GM11168 (cell line): Measurements from ENCODE around the gene FOXE3.

Experiments used
- in situ Hi-C: fragments of 300-500 bp; cut with MboI; formaldehyde crosslinking; loops from one replicate; pipeline ENCODE4 v1.12.0; 2022; ENCODE audit warnings: low sequenced_read_pairs; ENCODE audit not compliant: unreplicated experiment

The FOXE3 gene

GRCh38 chr1:47415728-47416318 lies at the start of gene FOXE3:
TSS of gene FOXE3 (plus strand) at chr1:47416285. CDS start at chr1:47416316, 31 bp downstream.
- in situ Hi-C loops, result loop anchor here (25.0 kb wide), 1 partner anchor 229 kb away; the partner anchor contains the start of gene PDZK1IP1

- in situ Hi-C loops, result no loop called here
These were observed 48.4 kb upstream of the FOXE3 start for GRCh38 chr1:47367651-47368050.

DNA sequence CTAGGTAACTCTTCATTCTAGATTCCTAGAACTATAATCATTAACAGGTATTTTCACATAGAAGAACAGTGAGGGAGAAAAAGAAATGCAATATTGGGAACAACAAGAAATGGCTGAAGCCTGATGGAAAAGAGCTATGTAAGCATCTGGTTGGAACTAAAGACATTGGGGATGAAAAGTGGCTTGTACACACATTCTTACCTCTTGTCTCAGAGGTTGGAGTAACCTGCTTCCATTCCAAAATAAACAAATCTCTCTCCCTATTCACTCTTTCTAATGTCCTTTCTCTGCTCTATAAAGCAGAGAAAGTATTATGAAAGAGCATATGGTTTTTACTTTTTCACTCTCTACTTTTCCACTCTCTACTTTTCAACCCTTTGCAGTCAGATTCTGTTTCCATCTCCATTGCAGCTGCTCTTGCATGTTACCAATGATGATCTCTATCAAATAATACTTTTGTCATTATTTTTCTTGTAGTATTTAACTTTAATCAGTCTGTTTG lies 45.0 kb upstream of the FOXE3 start:
- in situ Hi-C loops, result no loop called here

DNA sequence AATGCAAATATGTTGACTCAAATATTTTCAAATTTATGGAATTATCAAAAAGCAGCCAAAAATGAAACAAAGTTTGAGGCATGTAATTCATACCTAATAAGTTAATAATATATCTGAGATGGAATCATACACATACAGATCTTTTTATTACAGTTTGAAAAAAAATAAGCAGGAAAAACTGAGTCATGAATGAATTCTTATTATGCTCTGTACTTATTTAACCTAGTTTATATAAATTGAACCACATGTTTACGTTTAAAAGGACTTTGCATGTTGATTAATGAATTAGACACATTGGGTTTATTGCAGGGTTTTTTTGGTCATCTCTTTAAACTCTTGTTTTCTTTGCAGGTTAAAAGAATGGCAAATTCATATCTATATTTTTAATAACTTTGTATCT lies 41.6 kb upstream of the FOXE3 start:
- in situ Hi-C loops, result no loop called here

- in situ Hi-C loops, result no loop called here
These were observed 37.9 kb upstream of the FOXE3 start for GRCh38 chr1:47378147-47378546.

DNA sequence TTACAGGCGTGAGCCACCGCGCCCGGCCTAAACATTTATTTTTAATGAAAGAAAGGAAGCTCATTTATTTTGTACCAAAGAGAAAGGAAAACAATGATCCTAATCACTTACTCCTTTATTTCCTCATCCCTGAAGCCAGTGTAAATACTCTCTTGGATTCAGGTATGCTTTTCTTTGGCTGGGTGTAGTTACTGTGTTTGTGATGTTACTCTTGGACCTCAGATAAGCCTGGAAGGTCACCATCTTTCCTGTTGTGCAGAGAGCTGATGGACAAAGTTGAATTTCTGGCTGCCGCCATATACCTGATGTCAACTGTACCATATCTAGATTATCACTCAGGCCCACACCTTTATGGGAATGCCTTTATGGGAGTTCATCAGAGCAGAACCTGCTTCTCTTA lies 35.4 kb upstream of the FOXE3 start:
- in situ Hi-C loops, result no loop called here

DNA sequence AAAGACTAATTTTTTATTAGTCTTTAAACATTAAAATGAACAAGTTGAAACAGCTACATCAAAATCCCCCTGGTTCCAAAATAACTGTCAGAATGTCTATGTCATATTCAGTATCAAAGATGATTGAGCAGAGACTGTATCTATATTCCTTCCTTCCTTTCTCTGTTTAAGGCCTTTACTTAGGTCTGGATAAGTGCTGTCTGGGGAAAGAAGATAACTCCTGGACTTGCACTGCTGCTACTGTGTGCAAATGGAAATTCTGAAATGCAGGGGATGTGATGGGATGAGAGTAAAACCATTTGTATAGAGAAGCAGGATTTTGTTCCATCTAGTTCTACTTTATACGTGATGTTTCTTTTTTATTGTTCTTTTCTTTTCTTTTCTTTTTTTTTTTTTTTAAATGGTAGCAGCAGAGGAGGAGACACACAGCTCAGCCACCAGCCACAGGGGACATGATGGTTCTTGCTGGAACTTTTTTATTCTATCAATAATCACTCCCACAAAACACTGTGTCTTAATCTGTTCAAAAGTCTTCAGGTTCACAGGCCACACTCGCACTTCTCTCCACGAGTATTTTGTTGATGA lies 33.6 kb upstream of the FOXE3 start:
- in situ Hi-C loops, result no loop called here

GRCh38 chr1:47384083-47384482 lies 32.0 kb upstream of the FOXE3 start:
- in situ Hi-C loops, result no loop called here

DNA sequence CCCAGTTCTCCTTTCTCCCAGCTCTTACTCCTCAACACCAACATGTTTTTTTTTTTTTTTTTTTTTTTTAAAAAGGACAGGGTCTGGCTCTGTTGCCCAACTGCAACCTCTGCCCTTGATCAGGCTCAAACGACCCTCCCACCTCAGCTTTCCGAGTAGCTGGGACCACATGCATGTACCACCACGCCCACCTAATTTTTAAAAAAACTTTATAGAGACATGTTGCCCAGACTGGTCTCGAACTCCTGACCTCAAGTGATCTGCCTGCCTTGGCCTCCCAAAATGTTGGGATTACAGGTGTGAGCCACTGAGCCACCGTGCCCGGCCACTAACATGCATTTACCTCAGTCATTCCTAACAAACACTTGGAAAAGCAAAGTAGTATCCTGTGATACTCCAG lies 31.1 kb upstream of the FOXE3 start:
- in situ Hi-C loops, result no loop called here

- in situ Hi-C loops, result no loop called here
These were observed 29.8 kb upstream of the FOXE3 start for GRCh38 chr1:47386268-47386667.

GRCh38 chr1:47388030-47388890 lies 27.8 kb upstream of the FOXE3 start:
- in situ Hi-C loops, result no loop called here

DNA sequence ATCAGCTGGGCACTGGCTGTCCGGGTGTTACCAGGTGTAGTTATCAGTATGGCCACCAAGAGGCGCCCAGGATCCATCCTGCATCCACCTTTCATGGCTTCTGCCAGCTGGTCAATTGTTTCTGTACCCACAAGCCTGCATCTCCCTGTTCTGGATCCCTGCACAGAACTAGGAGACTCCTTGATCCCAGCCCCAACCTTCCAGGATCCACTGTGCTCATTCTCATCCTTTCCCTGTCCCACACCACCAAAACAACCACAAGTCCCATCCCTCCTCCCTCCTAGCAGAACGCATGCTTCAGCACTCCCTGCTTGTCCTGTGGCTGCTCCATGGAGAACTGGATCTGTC lies 27.2 kb upstream of the FOXE3 start:
- in situ Hi-C loops, result no loop called here

DNA sequence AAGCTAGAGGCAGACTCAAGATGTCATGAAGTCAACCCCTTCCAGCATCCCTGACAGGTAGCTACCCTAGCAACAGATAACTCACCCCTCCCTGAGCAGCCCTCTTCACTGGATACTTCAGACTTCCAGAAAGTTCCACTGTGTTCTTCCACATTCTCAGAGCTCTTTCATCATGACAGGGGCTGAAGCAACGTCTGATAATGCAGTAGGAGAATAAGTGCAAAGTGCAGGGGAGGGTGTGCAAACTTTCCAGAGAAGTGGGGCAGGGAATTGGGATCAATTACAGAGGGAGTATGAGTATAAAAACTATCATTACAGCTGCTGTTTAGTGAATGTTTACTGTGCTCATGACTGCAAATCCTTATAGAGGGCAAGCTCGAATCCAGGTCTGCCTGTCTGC lies 26.4 kb upstream of the FOXE3 start:
- in situ Hi-C loops, result no loop called here

DNA sequence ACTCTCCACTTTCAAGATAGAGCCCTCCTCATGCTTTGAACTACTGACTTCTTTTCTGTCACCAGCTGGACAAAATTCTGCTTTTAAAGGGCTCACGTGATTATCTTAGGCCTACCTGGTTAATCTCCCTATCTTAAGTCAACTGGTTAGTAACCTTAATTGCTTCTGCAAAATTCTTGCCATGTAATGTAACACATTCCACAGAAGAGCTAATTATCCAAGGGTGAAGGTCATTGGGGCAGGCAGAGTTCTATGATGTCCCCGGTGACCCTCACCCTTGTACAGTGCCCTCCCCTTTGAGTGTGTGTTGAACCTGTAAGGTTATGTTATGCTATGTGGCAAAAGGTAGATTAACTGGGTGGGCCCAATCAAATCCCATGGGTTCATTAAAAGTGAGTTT lies 25.2 kb upstream of the FOXE3 start:
- in situ Hi-C loops, result no loop called here

- in situ Hi-C loops, result no loop called here
These were observed 22.9 kb upstream of the FOXE3 start for GRCh38 chr1:47393141-47393540.

GRCh38 chr1:47395433-47395832 lies 20.7 kb upstream of the FOXE3 start:
- in situ Hi-C loops, result no loop called here

- in situ Hi-C loops, result no loop called here
These were observed 19.4 kb upstream of the FOXE3 start for GRCh38 chr1:47396671-47397196.

DNA sequence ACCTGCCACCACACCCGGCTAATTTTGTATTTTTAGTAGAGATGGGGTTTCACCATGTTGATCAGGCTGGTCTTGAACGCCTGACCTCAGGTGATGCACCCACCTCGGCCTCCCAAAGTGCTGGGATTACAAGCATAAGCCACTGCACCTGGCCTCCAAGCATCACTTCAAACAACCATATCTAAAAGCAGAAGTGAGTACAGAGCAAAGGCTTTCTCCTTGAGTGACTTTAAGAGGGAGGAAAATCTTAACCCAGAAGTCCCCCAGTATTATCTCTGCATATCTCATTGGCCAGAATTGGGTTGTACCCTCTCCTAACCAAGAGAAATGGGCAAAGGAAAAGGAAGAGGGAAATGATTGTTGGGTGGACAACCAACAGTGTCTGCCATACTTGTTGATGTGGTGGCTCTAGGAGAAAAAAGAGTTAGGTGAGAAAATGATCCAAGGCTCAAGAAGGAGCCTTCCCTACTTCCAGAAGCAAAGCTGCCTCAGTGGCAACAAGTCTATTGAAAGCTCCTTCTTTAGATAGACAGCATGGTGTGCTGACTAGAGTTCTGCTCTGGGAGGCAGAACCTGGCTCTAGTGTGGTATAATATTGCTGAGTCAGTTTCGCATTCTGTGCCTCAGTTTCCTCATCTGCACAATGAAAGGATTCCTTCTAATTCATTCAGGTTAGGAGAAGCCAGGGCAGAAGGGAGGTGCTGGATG lies 16.8 kb upstream of the FOXE3 start:
- in situ Hi-C loops, result no loop called here

DNA sequence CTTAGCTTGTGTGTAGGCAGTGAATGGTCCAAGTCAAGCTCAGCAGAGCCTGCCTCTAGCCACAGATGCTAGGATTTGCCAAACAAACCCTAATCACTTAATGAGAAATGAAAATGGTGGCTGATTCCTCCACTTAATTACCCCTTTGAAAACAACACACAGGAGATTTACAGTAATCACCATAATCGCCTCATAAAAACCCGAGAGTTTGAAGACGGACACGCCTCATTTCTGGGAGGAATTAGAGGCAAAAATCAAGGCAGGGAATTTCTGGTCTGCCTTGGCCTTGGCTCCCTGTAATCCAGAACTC lies 16.3 kb upstream of the FOXE3 start:
- in situ Hi-C loops, result loop anchor here (25.0 kb wide), 1 partner anchor 212 kb away; the partner anchor contains the start of gene PDZK1IP1

GRCh38 chr1:47401761-47402160 lies 14.3 kb upstream of the FOXE3 start:
- in situ Hi-C loops, result loop anchor here (25.0 kb wide), 1 partner anchor 214 kb away; the partner anchor contains the start of gene PDZK1IP1
